Peyer's patch (tissue), 4 donors: Measurements from ENCODE around the gene CMPK1. TPM values are rescaled to one million over a fixed set of nuclear protein-coding genes. Genes with fewer than 3 reads are reported as not detected.
"Not testable (repeated sequence)": the region's sequence is repeated elsewhere in the genome, so short reads cannot be mapped to it uniquely, and the experiment has no call there.

Source experiments
- DNase-seq, 3 donors: peaks; one replicate each; pipeline ENCODE4 v3.0.0-alpha.2; 2017 to 2019
- H3K27ac ChIP-seq, 4 donors: fragments of 200-600 bp; sonication (generic); one replicate each; pipeline ENCODE4 v1.5.1; 2016 to 2019
- H3K27me3 ChIP-seq, 2 donors: fragments of 200-600 bp; sonication (generic); one replicate each; pipeline ENCODE4 v1.5.1; 2019
- H3K36me3 ChIP-seq, 3 donors: fragments of 200-600 bp; sonication (generic); one replicate each; pipeline ENCODE4 v1.5.1; 2016 to 2019
- H3K4me1 ChIP-seq, 4 donors: fragments of 200-600 bp; sonication (generic); one replicate each; pipeline ENCODE4 v1.5.1; 2016 to 2019
- H3K4me3 ChIP-seq, 4 donors: fragments of 200-600 bp; sonication (generic); 1 replicate in 3 of 4; 2 replicates in 1 of 4; pipeline ENCODE4 v1.5.1; 2016 to 2019; ENCODE audit warnings: mild to moderate bottlenecking in 1 of 4
- H3K9me3 ChIP-seq, 4 donors: fragments of 200-600 bp; sonication (generic); one replicate each; pipeline ENCODE4 v1.5.1; 2016 to 2019; ENCODE audit warnings: mild to moderate bottlenecking in 1 of 4
- CTCF ChIP-seq, 6 experiments: fragments of 450-650 bp in 4 of 6; fragments of 200-600 bp in 2 of 6; sonication (generic) in 1 of 6; IDR thresholded peaks; one replicate each; pipeline ENCODE4 v1.5.1; 2017 to 2019; ENCODE audit warnings: antibody characterized with exemption in 6 of 6, mild to moderate bottlenecking in 3 of 6, moderate library complexity in 1 of 6
- POLR2A ChIP-seq, 2 donors: fragments of 450-650 bp; IDR thresholded peaks; one replicate each; pipeline ENCODE4 v1.5.1; 2017; ENCODE audit warnings: antibody characterized with exemption in 2 of 2, mild to moderate bottlenecking in 2 of 2, moderate library complexity in 2 of 2
- total RNA-seq, 4 donors: library from RNA; depleted of rRNA; stranded (reverse); fragments of >200 nt; gene quantifications; one replicate each; pipeline ENCODE4 v1.1.0, GENCODE V29; 2016

The CMPK1 gene
- total RNA-seq, 4 donors from 2014 or later: 80.0 to 204 (median 111) TPM

- Histone ChIP-seq H3K4me1 (peaks cover 0 to 51% (median 2%) of the 10 kb centered on the region in 4 donors), H3K36me3 (no peaks in the 10 kb centered on the region), H3K9me3 (no peaks in the 10 kb centered on the region), H3K27ac (peak overlapping the region; percentile 97 to 100 (median 99)), H3K27me3 (no peaks in the 10 kb centered on the region), H3K4me3 (peak overlapping the region; percentile 93 to 99 (median 96))
- peak; percentile 83 to 90 (median 90) for DNase-seq
- TF ChIP-seq POLR2A (IDR thresholded peaks at IDR 0.05) (peak; percentile 80), CTCF (IDR thresholded peaks at IDR 0.05) (peak in 3 of 6 experiments; percentile 9 to 43 (median 29))
These were observed 553 bp downstream of the CMPK1 start for GRCh38 chr1:47333922-47334764.

- Histone ChIP-seq H3K4me3 (peak overlapping the region; percentile 93 to 99 (median 96)), H3K27ac (peak overlapping the region; percentile 97 to 100 (median 99)), H3K4me1 (peaks cover 0 to 54% (median 2%) of the 10 kb centered on the region in 4 donors), H3K36me3 (no peaks in the 10 kb centered on the region), H3K9me3 (no peaks in the 10 kb centered on the region), H3K27me3 (no peaks in the 10 kb centered on the region)
- DNase-seq: no peak
- TF ChIP-seq CTCF (IDR thresholded peaks at IDR 0.05): peak in 1 of 6 experiments; percentile 2
- TF ChIP-seq POLR2A (IDR thresholded peaks at IDR 0.05): no peak
These were observed 1.3 kb downstream of the CMPK1 start for GRCh38 chr1:47334765-47335435.

GRCh38 chr1:47337350-47337749, 3.8 kb downstream of the CMPK1 start:
- no peaks in the 10 kb centered on the region for H3K27me3 ChIP-seq
- DNase-seq: no peak
- no peaks in the 10 kb centered on the region for H3K9me3 ChIP-seq
- TF ChIP-seq CTCF (IDR thresholded peaks at IDR 0.05): no peak
- no peak for TF ChIP-seq POLR2A (IDR thresholded peaks at IDR 0.05)
- H3K4me1 ChIP-seq: peaks cover 0 to 48% (median 2%) of the 10 kb centered on the region in 4 donors
- H3K36me3 ChIP-seq: no peaks in the 10 kb centered on the region
- no peak overlapping the region for H3K27ac ChIP-seq
- no peak overlapping the region for H3K4me3 ChIP-seq

- peaks cover 0 to 39% (median 0%) of the 10 kb centered on the region in 4 donors for H3K4me1 ChIP-seq
- no peak overlapping the region for H3K27ac ChIP-seq
- no peak for DNase-seq
- no peaks in the 10 kb centered on the region for H3K36me3 ChIP-seq
- H3K9me3 ChIP-seq: no peaks in the 10 kb centered on the region
- no peaks in the 10 kb centered on the region for H3K27me3 ChIP-seq
- TF ChIP-seq CTCF (IDR thresholded peaks at IDR 0.05) (no peak), POLR2A (IDR thresholded peaks at IDR 0.05) (no peak)
- no peak overlapping the region for H3K4me3 ChIP-seq
These were observed 4.9 kb downstream of the CMPK1 start for GRCh38 chr1:47338249-47339077.

GRCh38 chr1:47340227-47340626, 6.6 kb downstream of the CMPK1 start:
- TF ChIP-seq POLR2A (IDR thresholded peaks at IDR 0.05): no peak
- no peak for TF ChIP-seq CTCF (IDR thresholded peaks at IDR 0.05)
- no peaks in the 10 kb centered on the region for H3K9me3 ChIP-seq
- no peaks in the 10 kb centered on the region for H3K36me3 ChIP-seq
- no peak for DNase-seq
- peaks cover 0 to 34% (median 0%) of the 10 kb centered on the region in 4 donors for H3K4me1 ChIP-seq
- H3K27ac ChIP-seq: no peak overlapping the region
- no peak overlapping the region for H3K4me3 ChIP-seq
- H3K27me3 ChIP-seq: no peaks in the 10 kb centered on the region

GRCh38 chr1:47346979-47347378, 13.4 kb downstream of the CMPK1 start:
- H3K9me3 ChIP-seq: not testable (repeated sequence)

More at GRCh38 chr1:47346979-47347378, 13.4 kb downstream of the CMPK1 start:
- DNase-seq, H3K4me3 ChIP-seq, H3K27me3 ChIP-seq, H3K36me3 ChIP-seq, H3K4me1 ChIP-seq, H3K27ac ChIP-seq: not testable (repeated sequence)
